ENCODE data around the gene WDR38.

DNA sequence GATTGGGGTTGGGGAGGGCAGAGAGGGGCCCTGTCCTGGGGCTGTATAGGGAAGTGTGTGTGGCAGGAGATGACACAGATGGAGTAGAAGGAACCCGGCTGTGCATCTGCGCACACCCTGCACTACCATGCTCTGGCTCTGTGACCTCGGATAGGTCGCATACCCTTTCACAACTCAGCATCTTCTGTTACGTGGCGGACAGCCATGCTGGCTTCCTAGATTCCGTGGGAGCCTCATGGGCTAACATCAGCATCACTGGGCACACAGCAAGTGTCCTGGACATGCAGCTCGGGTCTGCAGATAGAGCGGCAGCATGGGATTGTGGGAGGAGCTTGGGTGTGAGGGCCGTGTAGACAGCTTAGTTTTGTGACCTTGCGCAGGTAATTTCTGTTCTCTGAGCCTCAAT is 17.9 kb downstream of the WDR38 start:
- TF ChIP-seq, protein P1, sequence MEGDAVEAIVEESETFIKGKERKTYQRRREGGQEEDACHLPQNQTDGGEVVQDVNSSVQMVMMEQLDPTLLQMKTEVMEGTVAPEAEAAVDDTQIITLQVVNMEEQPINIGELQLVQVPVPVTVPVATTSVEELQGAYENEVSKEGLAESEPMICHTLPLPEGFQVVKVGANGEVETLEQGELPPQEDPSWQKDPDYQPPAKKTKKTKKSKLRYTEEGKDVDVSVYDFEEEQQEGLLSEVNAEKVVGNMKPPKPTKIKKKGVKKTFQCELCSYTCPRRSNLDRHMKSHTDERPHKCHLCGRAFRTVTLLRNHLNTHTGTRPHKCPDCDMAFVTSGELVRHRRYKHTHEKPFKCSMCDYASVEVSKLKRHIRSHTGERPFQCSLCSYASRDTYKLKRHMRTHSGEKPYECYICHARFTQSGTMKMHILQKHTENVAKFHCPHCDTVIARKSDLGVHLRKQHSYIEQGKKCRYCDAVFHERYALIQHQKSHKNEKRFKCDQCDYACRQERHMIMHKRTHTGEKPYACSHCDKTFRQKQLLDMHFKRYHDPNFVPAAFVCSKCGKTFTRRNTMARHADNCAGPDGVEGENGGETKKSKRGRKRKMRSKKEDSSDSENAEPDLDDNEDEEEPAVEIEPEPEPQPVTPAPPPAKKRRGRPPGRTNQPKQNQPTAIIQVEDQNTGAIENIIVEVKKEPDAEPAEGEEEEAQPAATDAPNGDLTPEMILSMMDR (IDR thresholded peaks at IDR 0.05) = no peak
- TF ChIP-seq EP300 (IDR thresholded peaks at IDR 0.05; ENCODE audit: low read depth) = no peak
